ENCODE results near the gene YPEL1. TPM values are rescaled to one million over a fixed set of nuclear protein-coding genes. Genes with fewer than 3 reads are reported as not detected.

The YPEL1 gene
- total RNA-seq, 1 donor from 2014 or later, result 0.61 TPM

DNA sequence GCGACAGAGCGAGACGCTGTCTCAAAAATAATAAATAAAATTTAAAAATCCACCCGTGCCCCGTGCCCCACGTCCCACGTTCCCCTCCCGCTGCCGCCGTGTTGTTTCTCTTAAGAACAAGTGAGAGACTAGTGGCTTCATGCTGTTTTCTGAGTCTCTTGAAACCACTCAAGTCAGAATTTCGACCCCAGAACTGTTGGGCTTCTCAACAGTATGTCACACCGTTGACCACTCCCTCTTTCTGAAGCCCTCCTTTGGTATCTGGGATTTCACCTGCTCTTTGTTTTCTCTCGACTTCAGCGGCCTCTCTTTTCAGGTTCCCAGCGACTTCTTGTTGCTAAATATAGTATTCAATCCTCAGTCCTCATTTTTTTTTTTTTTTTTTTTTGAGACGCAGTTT, 68.8 kb downstream of the YPEL1 start:
- intact Hi-C loops (cut with micrococcal nuclease), result loop anchor here (1.0 kb wide), 1 partner anchor 69 kb away; the partner anchor contains the start of gene YPEL1
- no peak for DNase-seq
- Mint-ChIP-seq H3K9me3 (no peaks in the 10 kb centered on the region), H3K27me3 (no peaks in the 10 kb centered on the region), H3K4me1 (peaks cover 22% of the 10 kb centered on the region), H3K36me3 (ENCODE audit: low read depth) (peaks cover 16% of the 10 kb centered on the region), H3K4me3 (peak overlapping the region; percentile 93), H3K27ac (peak overlapping the region; percentile 96)

DNA sequence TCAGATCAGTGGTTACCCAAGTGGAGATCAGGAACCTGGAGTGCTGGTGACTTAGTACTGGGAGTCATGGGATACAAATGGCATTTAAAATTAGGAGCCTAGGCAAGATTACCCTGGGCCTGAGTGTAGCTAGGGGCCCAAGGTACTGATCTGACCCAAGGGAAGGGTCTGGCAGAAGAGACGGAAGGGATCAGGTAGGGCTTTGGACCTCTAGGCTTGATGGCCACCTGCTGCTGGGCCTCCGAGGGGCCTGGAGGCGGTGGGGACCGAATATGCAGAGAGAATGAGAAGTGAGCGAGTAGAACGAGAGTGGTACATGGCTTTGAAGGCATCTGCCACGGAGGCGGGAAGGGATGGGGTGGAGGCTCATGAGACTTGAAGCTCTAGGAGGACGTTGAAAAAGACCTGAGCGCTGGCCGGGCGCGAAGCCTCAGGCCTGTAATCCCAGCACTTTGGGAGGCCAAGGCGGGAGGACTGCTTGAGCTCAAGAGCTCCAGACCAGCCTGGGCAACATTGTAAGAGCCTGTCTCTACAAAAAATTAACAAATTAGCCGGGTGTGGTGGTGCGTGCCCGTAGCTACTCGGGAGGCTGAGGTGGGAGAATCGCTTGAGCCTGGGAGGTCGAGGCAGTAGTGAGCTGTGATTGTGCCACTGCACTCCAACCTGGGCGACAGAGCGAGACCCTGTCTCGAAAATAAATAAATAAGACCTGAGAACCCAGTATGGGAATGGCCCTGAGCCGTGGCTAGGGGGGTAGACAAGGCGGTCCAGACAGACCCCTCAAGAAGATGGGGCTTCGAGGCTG, 70.3 kb downstream of the YPEL1 start:
- H3K4me1 Mint-ChIP-seq, result peaks cover 22% of the 10 kb centered on the region
- peaks cover 7% of the 10 kb centered on the region for H3K36me3 Mint-ChIP-seq (ENCODE audit: low read depth)
- peak overlapping the region; percentile 96 for H3K27ac Mint-ChIP-seq
- H3K4me3 Mint-ChIP-seq, result peak overlapping the region; percentile 93
- no peak for DNase-seq
- intact Hi-C loops (cut with micrococcal nuclease), result no loop called here
- no peaks in the 10 kb centered on the region for H3K27me3 Mint-ChIP-seq
- no peaks in the 10 kb centered on the region for H3K9me3 Mint-ChIP-seq

DNA sequence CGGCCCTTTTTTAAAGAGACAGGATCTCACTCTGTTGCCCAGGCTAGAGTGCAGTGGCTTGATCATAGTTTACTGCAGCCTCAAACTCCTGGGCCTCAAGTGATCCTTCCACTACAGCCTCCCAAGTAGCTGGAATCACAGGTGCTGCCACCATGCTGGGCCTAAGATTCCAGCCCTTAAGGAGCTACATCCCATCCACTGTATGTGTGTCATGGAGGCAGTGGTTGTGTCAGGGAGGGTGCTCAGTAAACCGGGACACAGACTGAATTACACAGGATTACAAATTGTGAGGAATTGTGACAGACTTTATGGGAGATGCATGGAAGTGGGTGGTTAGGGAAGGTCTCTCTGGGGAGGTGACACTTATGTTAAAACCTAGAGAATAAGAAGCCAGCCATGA, 71.9 kb downstream of the YPEL1 start:
- no peak for DNase-seq
- intact Hi-C loops (cut with micrococcal nuclease), result no loop called here
- Mint-ChIP-seq H3K27me3 (no peaks in the 10 kb centered on the region), H3K4me1 (peaks cover 17% of the 10 kb centered on the region), H3K36me3 (ENCODE audit: low read depth) (peaks cover 2% of the 10 kb centered on the region), H3K9me3 (no peaks in the 10 kb centered on the region), H3K27ac (peak overlapping the region; percentile 46), H3K4me3 (peak overlapping the region; percentile 10)

DNA sequence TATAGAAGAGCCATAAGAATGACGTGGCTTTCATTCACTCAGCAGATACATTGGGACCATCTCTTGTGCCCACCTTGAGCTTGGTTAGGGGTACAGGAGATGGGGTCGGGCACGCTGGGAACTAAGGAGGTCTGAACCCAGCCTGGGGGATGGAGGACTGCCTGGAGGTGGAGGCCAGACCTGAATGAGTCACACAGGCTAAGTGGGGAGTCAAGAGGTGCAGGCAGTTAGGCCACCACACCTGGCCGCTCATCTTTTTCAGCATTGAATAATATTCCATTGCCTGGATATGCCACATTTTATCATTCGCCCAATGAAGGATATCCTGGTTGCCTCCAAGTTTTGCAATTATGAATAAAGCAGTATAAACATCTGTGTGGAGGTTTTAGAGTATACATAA, 73.6 kb downstream of the YPEL1 start:
- Mint-ChIP-seq H3K27ac (no peak overlapping the region), H3K36me3 (ENCODE audit: low read depth) (peaks cover under 1% of the 10 kb centered on the region), H3K9me3 (no peaks in the 10 kb centered on the region), H3K4me1 (peaks cover 15% of the 10 kb centered on the region), H3K27me3 (no peaks in the 10 kb centered on the region), H3K4me3 (no peak overlapping the region)
- no peak for DNase-seq
- intact Hi-C loops (cut with micrococcal nuclease), result no loop called here

DNA sequence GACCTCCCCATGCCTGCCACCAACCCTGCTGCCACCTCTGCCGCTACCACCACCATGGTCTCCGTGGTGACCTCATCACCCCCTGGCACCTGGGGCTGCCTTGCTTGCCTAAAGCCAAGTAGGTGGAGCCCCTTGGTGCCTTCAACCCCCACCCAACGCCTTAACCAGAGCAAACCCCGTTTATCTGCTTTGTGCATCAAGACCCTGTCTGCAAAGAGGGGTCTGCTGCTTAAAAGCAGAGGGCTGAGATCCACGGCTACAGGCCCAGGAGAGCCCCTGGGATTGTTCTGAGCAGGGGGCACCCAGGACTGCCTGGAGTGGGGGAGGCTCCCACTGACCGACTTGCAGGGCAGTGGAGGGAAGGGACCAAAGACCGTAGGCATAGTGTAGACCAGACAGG, 74.7 kb downstream of the YPEL1 start:
- Mint-ChIP-seq H3K27ac (no peak overlapping the region), H3K4me3 (no peak overlapping the region), H3K9me3 (peaks cover 3% of the 10 kb centered on the region), H3K36me3 (ENCODE audit: low read depth) (peaks cover 6% of the 10 kb centered on the region), H3K4me1 (peaks cover 21% of the 10 kb centered on the region), H3K27me3 (no peaks in the 10 kb centered on the region)
- DNase-seq, result no peak
- intact Hi-C loops (cut with micrococcal nuclease), result no loop called here

DNA sequence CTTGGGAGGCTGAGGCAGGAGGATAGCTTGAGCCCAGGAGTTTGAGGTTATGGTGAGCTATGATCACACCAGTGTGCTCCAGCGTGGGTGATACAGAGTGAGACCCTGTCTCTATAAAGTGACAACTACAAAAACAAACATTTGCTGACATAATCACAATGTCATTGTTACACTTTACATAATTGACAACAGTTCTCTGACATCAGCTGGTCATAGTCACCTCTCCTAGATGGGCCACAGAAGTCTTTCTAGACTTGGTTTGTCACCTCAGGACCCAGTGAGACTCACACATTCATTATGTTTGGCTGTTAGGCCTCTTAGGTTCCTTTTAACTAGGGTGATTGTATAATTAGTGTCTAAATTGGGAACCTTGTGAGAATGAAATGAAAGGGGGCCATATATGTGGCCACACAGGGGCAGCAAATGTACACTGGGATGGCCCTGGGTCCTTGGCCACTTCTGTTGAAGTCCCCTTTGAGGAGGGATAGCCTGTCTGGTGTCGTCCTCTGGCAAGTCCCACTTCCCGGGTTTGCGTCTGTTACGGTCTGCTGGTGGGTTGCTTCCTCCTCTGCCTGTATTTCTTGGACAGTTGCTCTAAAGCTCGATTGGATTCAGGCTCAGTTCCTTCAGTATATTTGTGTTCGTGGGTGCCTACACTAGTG, 75.6 kb downstream of the YPEL1 start:
- intact Hi-C loops (cut with micrococcal nuclease), result no loop called here
- peaks cover 6% of the 10 kb centered on the region for H3K36me3 Mint-ChIP-seq (ENCODE audit: low read depth)
- H3K4me1 Mint-ChIP-seq, result peaks cover 15% of the 10 kb centered on the region
- H3K9me3 Mint-ChIP-seq, result peaks cover 3% of the 10 kb centered on the region
- no peak overlapping the region for H3K27ac Mint-ChIP-seq
- no peak overlapping the region for H3K4me3 Mint-ChIP-seq
- no peak for DNase-seq
- no peaks in the 10 kb centered on the region for H3K27me3 Mint-ChIP-seq

DNA sequence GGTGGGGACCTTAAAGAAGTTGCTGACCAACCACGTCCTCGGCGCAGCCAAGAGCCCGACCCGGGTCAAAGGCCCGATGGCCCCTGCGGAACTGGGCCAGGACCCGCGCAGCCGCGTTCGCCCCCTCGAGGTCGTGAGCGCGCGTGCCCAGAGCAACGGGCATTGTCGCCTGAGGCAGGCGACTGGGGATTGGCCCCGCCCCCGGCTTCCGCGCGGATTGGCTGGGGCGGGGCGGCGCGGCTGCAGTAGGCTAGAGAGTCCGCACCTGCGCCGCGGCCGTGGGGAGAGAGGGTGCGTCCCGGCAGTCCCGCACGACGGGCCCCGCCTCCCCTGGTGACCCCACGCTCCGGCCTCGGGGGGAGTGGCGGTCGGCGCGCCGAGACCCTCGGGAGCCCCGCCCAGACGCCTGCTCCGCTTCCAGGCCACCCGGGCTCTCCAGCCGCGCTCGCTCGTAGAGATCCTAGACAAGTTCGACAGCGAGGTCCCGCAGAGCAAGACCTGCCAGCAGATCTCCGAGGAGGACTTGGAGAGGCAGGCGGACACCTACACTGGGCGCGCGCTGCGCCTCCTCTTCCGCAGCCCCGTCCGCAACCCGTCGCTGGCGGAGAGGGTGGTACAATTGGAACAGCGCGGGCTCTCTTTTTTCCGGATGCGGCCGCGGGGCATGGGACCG, 78.1 kb downstream of the YPEL1 start:
- peak; percentile 96 for DNase-seq
- intact Hi-C loops (cut with micrococcal nuclease), result no loop called here
- Mint-ChIP-seq H3K4me3 (peak overlapping the region; percentile 89), H3K9me3 (peaks cover 3% of the 10 kb centered on the region), H3K27me3 (no peaks in the 10 kb centered on the region), H3K36me3 (ENCODE audit: low read depth) (peaks cover 6% of the 10 kb centered on the region), H3K4me1 (peaks cover 22% of the 10 kb centered on the region), H3K27ac (peak overlapping the region; percentile 91)

DNA sequence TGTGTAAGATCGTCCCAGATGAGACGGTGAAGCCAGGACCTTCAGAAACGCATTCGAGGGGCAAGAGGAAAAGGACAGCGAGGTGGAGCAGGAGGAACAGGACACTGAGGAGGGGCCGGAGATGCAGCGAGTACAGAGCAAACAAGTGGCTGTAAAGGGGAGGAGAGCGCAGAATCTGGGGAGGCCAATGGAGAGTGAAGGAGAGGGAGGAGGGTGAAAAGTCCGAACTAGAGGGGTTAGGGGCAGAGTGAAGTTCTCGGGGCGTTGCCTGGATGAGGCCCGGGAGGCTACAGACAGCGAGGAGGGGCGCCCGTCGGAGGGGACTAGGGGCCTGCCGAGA, 78.6 kb downstream of the YPEL1 start:
- no peak for DNase-seq
- Mint-ChIP-seq H3K4me1 (peaks cover 22% of the 10 kb centered on the region), H3K36me3 (ENCODE audit: low read depth) (peaks cover 6% of the 10 kb centered on the region), H3K4me3 (peak overlapping the region; percentile 89), H3K27ac (peak overlapping the region; percentile 91), H3K9me3 (peaks cover 3% of the 10 kb centered on the region), H3K27me3 (no peaks in the 10 kb centered on the region)
- intact Hi-C loops (cut with micrococcal nuclease), result no loop called here

DNA sequence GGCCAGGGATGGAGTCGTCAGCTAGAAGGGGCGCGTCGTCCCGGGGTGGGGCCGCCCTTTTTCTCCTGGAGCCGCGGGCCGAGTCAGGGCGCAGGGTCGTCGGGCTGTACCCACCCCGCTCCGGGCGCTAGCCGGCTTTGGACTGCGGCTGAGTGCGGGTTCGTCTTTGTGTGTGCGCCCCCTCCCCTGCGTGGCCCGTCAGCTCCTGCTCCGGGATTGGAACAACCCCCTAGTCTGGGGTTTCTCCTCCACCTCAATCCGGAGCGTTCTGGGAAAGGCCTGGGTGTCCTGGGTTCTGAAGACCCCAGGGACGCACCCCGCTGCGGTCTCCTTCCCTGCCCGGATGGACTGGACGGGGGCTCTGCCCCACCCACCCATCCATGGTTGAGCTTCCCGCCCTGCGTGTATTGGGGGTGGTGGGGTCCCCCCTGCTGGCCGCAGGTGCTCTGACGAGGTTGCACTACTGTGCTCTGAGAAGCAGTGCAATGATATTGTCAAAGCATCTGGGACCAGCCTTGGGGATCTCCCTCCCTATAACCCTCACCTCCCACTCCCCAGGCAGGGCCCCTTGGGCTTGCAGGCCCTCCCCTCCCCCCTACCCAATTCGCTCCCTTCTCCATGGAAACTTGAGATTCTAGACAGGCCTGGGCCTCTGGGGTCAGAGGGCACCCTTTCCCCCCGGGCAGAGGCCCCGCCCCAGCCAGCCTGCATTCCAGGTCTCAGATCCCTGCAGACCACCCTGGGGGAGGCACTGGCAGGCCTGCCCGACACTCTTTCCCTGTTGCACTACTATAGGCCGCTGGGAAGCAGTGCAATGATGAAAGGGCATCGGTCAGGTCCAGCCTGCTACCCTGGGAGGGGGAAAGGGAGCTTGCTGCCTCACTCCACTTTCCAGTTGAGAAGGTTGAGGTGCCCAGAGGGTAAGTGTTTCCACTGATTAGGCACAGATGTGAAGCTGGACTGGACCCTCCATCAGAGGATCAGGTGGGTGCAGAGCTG, 82.7 kb downstream of the YPEL1 start:
- peaks cover 15% of the 10 kb centered on the region for H3K36me3 Mint-ChIP-seq (ENCODE audit: low read depth)
- H3K27ac Mint-ChIP-seq, result peak overlapping the region; percentile 94
- peaks cover 38% of the 10 kb centered on the region for H3K4me1 Mint-ChIP-seq
- DNase-seq, result no peak
- intact Hi-C loops (cut with micrococcal nuclease), result no loop called here
- H3K9me3 Mint-ChIP-seq, result peaks cover 3% of the 10 kb centered on the region
- peak overlapping the region; percentile 95 for H3K4me3 Mint-ChIP-seq
- no peaks in the 10 kb centered on the region for H3K27me3 Mint-ChIP-seq

DNA sequence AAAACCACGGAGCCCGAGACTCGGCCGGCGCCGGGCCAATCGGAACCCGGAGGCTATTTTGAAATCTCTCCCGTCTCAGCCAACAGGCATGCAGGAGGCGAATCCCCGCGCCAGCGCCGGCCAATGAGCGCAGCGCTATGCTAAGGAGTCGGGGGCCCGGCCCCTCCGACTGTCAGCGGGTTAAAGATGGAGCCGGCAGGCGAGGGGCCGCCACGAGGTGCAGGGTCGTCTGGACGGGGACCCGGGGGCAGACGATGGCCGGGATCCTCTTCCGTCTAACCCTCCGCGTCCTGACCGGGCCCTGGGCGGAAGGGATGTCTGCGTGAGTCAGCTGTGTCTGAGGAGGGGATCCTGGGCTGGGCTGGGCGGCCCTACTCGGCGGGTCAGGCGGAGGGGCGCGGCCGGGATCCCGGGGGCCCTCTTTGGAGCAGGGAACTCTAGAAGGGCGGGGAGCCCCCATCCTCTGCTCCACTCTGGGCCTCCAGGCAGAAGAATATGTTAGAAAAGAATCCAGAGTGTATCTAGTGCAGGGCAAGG, 83.5 kb downstream of the YPEL1 start:
- peaks cover 34% of the 10 kb centered on the region for H3K4me1 Mint-ChIP-seq
- intact Hi-C loops (cut with micrococcal nuclease), result no loop called here
- H3K9me3 Mint-ChIP-seq, result peaks cover 3% of the 10 kb centered on the region
- H3K27ac Mint-ChIP-seq, result peak overlapping the region; percentile 94
- peaks cover 15% of the 10 kb centered on the region for H3K36me3 Mint-ChIP-seq (ENCODE audit: low read depth)
- H3K4me3 Mint-ChIP-seq, result peak overlapping the region; percentile 95
- H3K27me3 Mint-ChIP-seq, result no peaks in the 10 kb centered on the region
- peak; percentile 97 for DNase-seq

DNA sequence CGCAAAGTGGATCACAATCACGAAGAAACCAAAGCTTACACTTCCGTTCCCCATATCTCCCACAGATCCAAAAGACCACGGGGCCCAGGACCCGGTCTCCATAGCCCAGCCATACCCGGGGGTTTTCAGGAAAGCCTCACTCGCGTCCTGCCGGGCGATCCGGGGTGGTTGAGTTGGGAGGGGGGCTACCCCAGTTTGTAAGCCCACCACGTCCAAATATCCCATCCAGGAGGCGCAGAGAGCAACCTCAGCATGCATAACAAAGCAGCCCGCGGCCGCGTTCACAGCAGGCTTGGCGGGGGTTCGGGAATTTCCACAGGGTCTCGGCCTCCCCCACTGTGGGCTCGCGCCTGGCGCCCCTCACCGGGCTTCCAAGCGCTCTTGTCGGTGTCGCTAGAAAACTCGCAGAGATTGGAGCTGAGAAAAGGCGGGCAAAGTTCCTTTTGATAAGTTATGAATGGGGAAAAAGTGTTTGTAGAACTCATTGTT, 84.0 kb downstream of the YPEL1 start:
- Mint-ChIP-seq H3K4me1 (peaks cover 34% of the 10 kb centered on the region), H3K9me3 (no peaks in the 10 kb centered on the region), H3K27me3 (no peaks in the 10 kb centered on the region), H3K36me3 (ENCODE audit: low read depth) (peaks cover 14% of the 10 kb centered on the region), H3K4me3 (peak overlapping the region; percentile 95), H3K27ac (peak overlapping the region; percentile 94)
- DNase-seq, result no peak
- intact Hi-C loops (cut with micrococcal nuclease), result loop anchor here (1.0 kb wide), 1 partner anchor 8 kb away; no protein-coding TSS in a partner anchor

DNA sequence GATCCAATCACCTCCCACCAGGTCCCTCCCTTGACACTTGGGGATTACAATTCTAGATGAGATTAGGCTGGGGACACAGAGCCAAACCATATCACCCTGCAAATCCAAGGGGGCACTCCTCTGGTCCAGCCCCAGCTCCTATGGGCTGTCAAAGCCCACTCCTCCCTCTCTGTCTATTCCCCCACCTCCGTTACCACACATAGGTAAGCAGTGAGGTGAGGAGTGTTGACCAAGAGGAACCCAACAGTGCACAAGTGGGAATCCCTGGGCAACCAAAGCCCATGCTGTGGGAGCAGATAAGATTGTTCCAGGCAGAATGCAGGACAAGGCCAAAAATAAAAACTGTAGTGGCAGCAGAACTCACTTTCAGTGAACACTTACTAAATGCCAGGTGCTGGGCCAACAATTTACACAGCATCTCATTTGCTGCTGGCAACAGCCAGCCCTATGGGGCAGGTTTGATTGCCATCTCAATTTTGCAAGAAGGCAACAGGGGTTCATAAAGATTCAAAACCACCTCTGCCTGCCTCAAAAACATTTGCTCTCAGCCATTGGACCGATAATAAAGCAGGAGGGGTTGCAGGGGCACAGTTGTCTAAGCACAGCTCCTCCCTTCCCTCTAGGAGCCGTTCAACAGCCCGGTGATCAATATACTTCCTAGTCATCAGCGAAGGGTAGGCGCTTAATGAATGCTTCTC, 84.6 kb downstream of the YPEL1 start:
- intact Hi-C loops (cut with micrococcal nuclease), result loop anchor here (1.0 kb wide), 1 partner anchor 8 kb away; no protein-coding TSS in a partner anchor
- Mint-ChIP-seq H3K4me3 (peak overlapping the region; percentile 95), H3K36me3 (ENCODE audit: low read depth) (peaks cover 18% of the 10 kb centered on the region), H3K27me3 (no peaks in the 10 kb centered on the region), H3K9me3 (no peaks in the 10 kb centered on the region), H3K27ac (peak overlapping the region; percentile 94), H3K4me1 (peaks cover 34% of the 10 kb centered on the region)
- DNase-seq, result no peak
